Fibroblast of mammary gland (primary cell): ENCODE measurements around the gene RIC3.
A peak's percentile ranks its signal among the peaks of the same experiment; 100 is the strongest.

Experiments
- DNase-seq: peaks from one replicate; pipeline ENCODE4 v3.0.0-alpha.2; 2010; ENCODE audit warnings: low read depth
- H3K4me3 ChIP-seq: 2 replicates; pipeline ENCODE4 v1.5.1; 2011; ENCODE audit warnings: low read depth, mild to moderate bottlenecking, low read length, moderate library complexity; ENCODE audit not compliant: control insufficient read depth
- CTCF ChIP-seq: conservative IDR thresholded peaks from 2 replicates; pipeline ENCODE4 v1.5.1; 2011; ENCODE audit warnings: low read depth, low read length, inconsistent platforms; ENCODE audit not compliant: control insufficient read depth, insufficient read depth

The RIC3 gene

DNA sequence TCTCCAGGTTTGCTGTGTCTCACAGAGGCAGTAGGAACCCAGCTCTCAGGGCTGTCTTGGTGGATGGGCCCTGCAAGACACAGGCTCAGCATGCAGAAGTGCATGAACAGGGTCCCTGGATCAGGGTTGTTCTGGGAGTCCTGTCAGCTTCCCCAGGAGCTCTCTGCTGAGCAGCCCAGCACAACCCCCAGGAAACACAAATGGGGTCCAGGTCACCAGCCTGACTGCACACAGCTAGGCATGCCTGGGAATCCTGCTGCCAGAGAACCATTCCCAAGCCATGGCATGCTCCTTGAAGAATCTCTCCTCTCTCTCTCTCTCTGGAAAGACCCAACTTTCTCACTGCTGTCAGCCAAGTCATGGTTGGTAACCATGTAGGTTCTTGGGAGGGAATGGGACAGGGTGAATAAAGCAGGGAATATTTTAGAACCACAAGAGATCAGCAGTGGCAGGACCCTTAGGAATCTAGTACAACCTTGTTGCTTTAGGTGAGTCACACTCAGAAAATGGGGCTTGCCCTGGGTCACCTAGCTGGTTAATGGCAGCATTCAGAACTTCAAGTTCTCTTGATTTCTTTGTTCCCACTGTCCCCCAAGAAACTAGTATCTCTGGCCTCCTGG is 66.4 kb downstream of the RIC3 start:
- TF ChIP-seq CTCF: no peak
- no peak overlapping the region for H3K4me3 ChIP-seq
- no peak for DNase-seq

- no peak for TF ChIP-seq CTCF
- no peak for DNase-seq
- H3K4me3 ChIP-seq: no peak overlapping the region
Measured at GRCh38 chr11:8101421-8101820, 67.4 kb downstream of the RIC3 start.

DNA sequence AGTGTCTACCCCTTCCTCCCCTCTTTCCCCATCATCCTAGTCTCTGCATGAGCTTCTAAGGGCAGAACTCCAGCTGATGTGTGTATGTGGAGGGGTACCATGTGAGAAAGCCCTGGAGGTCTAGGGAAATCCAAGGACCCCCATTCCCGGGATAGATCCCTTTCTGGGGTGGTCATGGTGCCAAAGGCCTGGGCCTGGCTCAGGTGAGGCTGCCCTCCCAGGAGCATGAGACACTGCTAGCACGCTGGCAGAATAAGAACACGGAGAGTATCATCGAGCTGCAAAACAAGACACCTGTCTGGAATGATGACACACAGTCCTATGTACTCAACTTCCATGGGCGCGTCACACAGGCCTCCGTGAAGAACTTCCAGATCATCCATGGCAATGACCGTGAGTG is 68.2 kb downstream of the RIC3 start:
- no peak for TF ChIP-seq CTCF
- no peak for DNase-seq
- no peak overlapping the region for H3K4me3 ChIP-seq

DNA sequence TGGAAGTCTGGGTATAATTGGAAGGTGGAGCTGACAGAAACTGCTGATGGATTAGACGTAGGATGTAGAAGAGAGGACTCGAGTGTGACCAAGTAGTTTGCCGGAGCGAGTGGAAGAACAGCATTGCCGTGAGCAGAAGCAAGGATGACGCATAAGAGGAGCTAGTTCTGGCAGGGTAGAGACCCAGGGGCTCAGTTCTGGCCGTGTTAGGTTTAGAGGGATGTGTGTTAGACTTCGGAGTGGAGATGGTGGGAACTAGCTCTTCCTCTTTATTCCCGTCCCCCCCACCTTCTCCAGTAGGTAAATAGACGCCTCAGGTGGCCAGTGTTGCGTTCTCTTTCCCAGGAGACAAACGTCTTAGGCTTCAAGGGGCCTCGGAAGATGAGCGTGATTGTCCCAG is 68.7 kb downstream of the RIC3 start:
- no peak for DNase-seq
- H3K4me3 ChIP-seq: no peak overlapping the region
- no peak for TF ChIP-seq CTCF

DNA sequence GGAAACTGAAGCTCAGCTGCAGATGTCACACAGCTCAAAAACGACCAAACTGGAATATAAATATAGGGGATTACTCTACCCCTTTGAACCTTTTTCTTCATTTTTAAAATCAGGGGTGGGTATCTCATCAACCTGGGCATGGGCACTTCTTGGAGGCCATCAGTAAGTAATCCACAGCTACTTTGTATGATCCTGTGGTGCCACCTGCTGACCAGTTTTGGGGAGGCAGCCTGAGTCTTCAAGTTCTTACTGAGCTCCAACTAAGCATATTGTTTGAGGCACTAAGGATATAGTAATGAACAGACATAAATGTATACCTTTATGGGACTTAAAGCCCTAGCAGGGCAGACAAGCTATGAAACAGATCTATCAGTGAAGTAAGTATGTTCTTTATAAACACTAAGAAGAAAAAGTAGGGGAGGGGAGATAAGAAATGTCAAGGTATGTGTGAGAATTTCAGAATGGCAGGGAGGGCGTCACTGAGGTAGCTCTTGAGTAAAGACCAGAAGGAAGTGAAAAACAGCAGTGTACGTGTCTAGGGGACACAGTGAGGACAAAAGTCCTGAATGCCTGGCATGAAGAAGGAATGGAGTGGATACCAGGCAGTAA is 69.4 kb downstream of the RIC3 start:
- no peak overlapping the region for H3K4me3 ChIP-seq
- peak; percentile 87 for DNase-seq
- TF ChIP-seq CTCF: peak; percentile 84

GRCh38 chr11:8098879-8099278 is 69.9 kb downstream of the RIC3 start:
- TF ChIP-seq CTCF: no peak
- DNase-seq: peak; percentile 42
- H3K4me3 ChIP-seq: no peak overlapping the region
